IMR-90 (cell line): ENCODE data around the gene DCAF5. TPM values are rescaled to one million over a fixed set of nuclear protein-coding genes. Genes with fewer than 3 reads are reported as not detected.

ENCODE experiments used
- ATAC-seq: fragments of 200-7000 bp; cut with Tn5 transposase; 2 replicates; pipeline ENCODE4 v1.9.1; 2020; ENCODE audit warnings: low read depth, mild to moderate bottlenecking, moderate library complexity
- BruUV-seq: library from RNA; stranded (reverse); fragments of 400-500 nt; replicated peaks from 2 replicates; lab custom pipeline; 2021; lab: Mats Ljungman, UMichigan
- CTCF ChIA-PET: fragments of 300-600 bp; formaldehyde crosslinking; extraction: SDS; loops from one replicate; lab custom pipeline; 2021; ENCODE audit warnings: antibody characterized with exemption; lab: Yijun Ruan, JAX
- POLR2A ChIA-PET: fragments of 300-600 bp; sonication (Branson Sonifier 250); formaldehyde crosslinking; loops from one replicate; lab custom pipeline; 2022; ENCODE audit warnings: antibody characterized with exemption; ENCODE audit not compliant: unreplicated experiment; lab: Charles Lee
- DNase-seq: peaks from one replicate; pipeline ENCODE4 v3.0.0; 2013
- H2AFZ ChIP-seq: replicated peaks from 2 replicates; pipeline ENCODE3; 2013; ENCODE audit warnings: low read length, mild to moderate bottlenecking; ENCODE audit not compliant: poor library complexity
- H2AK5ac ChIP-seq: 2 replicates; pipeline ENCODE4 v1.6.1; 2013; ENCODE audit warnings: low read depth, low read length, inconsistent platforms
- H2AK9ac ChIP-seq: replicated peaks from 2 replicates; pipeline ENCODE3; 2013; ENCODE audit warnings: mild to moderate bottlenecking, low read depth, low read length, moderate library complexity; ENCODE audit not compliant: poor library complexity
- H2BK120ac ChIP-seq: 2 replicates; pipeline ENCODE4 v1.6.1; 2013; ENCODE audit warnings: low read depth, low read length, inconsistent platforms
- H2BK15ac ChIP-seq: 3 replicates; pipeline ENCODE4 v1.6.1; 2013; ENCODE audit warnings: low read depth, low read length, inconsistent platforms
- H2BK20ac ChIP-seq: 2 replicates; pipeline ENCODE4 v1.6.1; 2013; ENCODE audit warnings: low read depth, mild to moderate bottlenecking, inconsistent platforms, low read length, moderate library complexity
- H2BK5ac ChIP-seq: 2 replicates; pipeline ENCODE4 v1.6.1; 2013; ENCODE audit warnings: mild to moderate bottlenecking, low read depth, low read length, inconsistent platforms; ENCODE audit not compliant: poor library complexity, severe bottlenecking
- H3K14ac ChIP-seq: replicated peaks from 2 replicates; pipeline ENCODE4 v1.6.1; 2013; ENCODE audit warnings: low read depth, low read length, inconsistent platforms
- H3K18ac ChIP-seq: 2 replicates; pipeline ENCODE4 v1.6.1; 2013; ENCODE audit warnings: low read depth, low read length, control low read depth
- H3K23ac ChIP-seq: 2 replicates; pipeline ENCODE4 v1.6.1; 2013; ENCODE audit warnings: low read depth, low read length, inconsistent platforms
- H3K27ac ChIP-seq: 2 replicates; pipeline ENCODE4 v1.5.1; 2013; ENCODE audit warnings: mild to moderate bottlenecking, control low read depth, low read length; ENCODE audit not compliant: insufficient read depth
- H3K27me3 ChIP-seq: 2 replicates; pipeline ENCODE4 v1.6.1; 2013; ENCODE audit warnings: low read length; ENCODE audit not compliant: control insufficient read depth, insufficient read depth
- H3K36me3 ChIP-seq: 2 replicates; pipeline ENCODE4 v1.6.1; 2013; ENCODE audit warnings: low read length, mixed read lengths; ENCODE audit not compliant: control insufficient read depth, insufficient read depth
- H3K4ac ChIP-seq: 2 replicates; pipeline ENCODE4 v1.6.1; 2013; ENCODE audit warnings: low read depth, low read length, inconsistent platforms
- H3K4me1 ChIP-seq: 2 replicates; pipeline ENCODE4 v1.6.1; 2013; ENCODE audit warnings: low read length, mixed read lengths; ENCODE audit not compliant: control insufficient read depth, insufficient read depth
- H3K4me2 ChIP-seq: 2 replicates; pipeline ENCODE4 v1.6.1; 2013; ENCODE audit warnings: low read depth, mild to moderate bottlenecking, control low read depth, low read length, moderate library complexity
- H3K4me3 ChIP-seq: 2 replicates; pipeline ENCODE4 v1.5.1; 2013; ENCODE audit warnings: low read depth, mild to moderate bottlenecking, control low read depth, low read length, moderate library complexity; ENCODE audit not compliant: insufficient read depth
- H3K56ac ChIP-seq: 2 replicates; pipeline ENCODE4 v1.6.1; 2013; ENCODE audit warnings: low read length, inconsistent platforms; ENCODE audit not compliant: insufficient read depth; ENCODE audit errors: extremely low read depth
- H3K79me1 ChIP-seq, 2 experiments: 2 replicates each; pipeline ENCODE4 v1.6.1; 2013; ENCODE audit warnings: low read length in 2 of 2, inconsistent platforms in 1 of 2, low read depth in 1 of 2
- H3K9ac ChIP-seq: 2 replicates; pipeline ENCODE4 v1.6.1; 2013; ENCODE audit warnings: low read depth, low read length, control low read depth
- H3K9me1 ChIP-seq: 2 replicates; pipeline ENCODE4 v1.6.1; 2013; ENCODE audit warnings: low read length, inconsistent platforms; ENCODE audit not compliant: insufficient read depth
- H3K9me3 ChIP-seq: 2 replicates; pipeline ENCODE4 v1.6.1; 2013; ENCODE audit warnings: low read length; ENCODE audit not compliant: control insufficient read depth, insufficient read depth
- H4K20me1 ChIP-seq: 2 replicates; pipeline ENCODE4 v1.6.1; 2013; ENCODE audit warnings: low read length, inconsistent platforms; ENCODE audit not compliant: insufficient read depth
- H4K5ac ChIP-seq: 2 replicates; pipeline ENCODE4 v1.6.1; 2013; ENCODE audit warnings: mild to moderate bottlenecking, low read depth, low read length, control low read depth
- H4K8ac ChIP-seq, 2 experiments: 2 replicates each; pipeline ENCODE4 v1.6.1; 2013; ENCODE audit warnings: low read depth in 2 of 2, low read length in 2 of 2, control low read depth in 1 of 2, inconsistent platforms in 1 of 2
- H4K91ac ChIP-seq: 2 replicates; pipeline ENCODE4 v1.6.1; 2013; ENCODE audit warnings: low read depth, low read length, inconsistent platforms; ENCODE audit not compliant: insufficient read depth
- BHLHE40 ChIP-seq: fragments of 150-350 bp; IDR thresholded peaks from 2 replicates; pipeline ENCODE4 v1.6.1; 2016; ENCODE audit warnings: mild to moderate bottlenecking, low read depth, low read length
- CEBPB ChIP-seq: IDR thresholded peaks from 2 replicates; pipeline ENCODE4 v1.6.1; 2012; ENCODE audit warnings: low read depth, low read length, improper control_type of control experiment
- CTCF ChIP-seq: conservative IDR thresholded peaks from 2 replicates; pipeline ENCODE4 v1.5.1; 2012; ENCODE audit warnings: mild to moderate bottlenecking, low read depth, low read length, improper control_type of control experiment
- MAZ ChIP-seq: IDR thresholded peaks from 2 replicates; pipeline ENCODE4 v1.6.1; 2012; ENCODE audit warnings: low read depth, mild to moderate bottlenecking, low read length, improper control_type of control experiment, moderate library complexity, borderline replicate concordance
- MXI1 ChIP-seq: IDR thresholded peaks from 2 replicates; pipeline ENCODE4 v1.6.1; 2012; ENCODE audit warnings: low read depth, mild to moderate bottlenecking, low read length, moderate library complexity, borderline replicate concordance
- RAD21 ChIP-seq: IDR thresholded peaks from 2 replicates; pipeline ENCODE4 v1.6.1; 2012; ENCODE audit warnings: low read length, improper control_type of control experiment
- RCOR1 ChIP-seq: IDR thresholded peaks from 2 replicates; pipeline ENCODE4 v1.6.1; 2012; ENCODE audit warnings: mild to moderate bottlenecking, low read length, improper control_type of control experiment; ENCODE audit not compliant: insufficient replicate concordance
- RFX5 ChIP-seq: IDR thresholded peaks from 2 replicates; pipeline ENCODE4 v1.8.0; 2012; ENCODE audit warnings: low read depth, mild to moderate bottlenecking, low read length, moderate library complexity
- USF2 ChIP-seq: fragments of 150-350 bp; IDR thresholded peaks from 2 replicates; pipeline ENCODE4 v1.6.1; 2017; ENCODE audit warnings: mild to moderate bottlenecking, antibody characterized with exemption, low read length, low read depth
- WGBS, 2 experiments: methylation state at CpG; one replicate each; pipeline versions ENCODE4 v1.1.5 to v1.1.7; 2013; ENCODE audit warnings: missing lambda C conversion rate in 2 of 2; ENCODE audit not compliant: insufficient read length in 1 of 2; ENCODE audit errors: extremely low coverage in 2 of 2; 5-methylcytosine and 5-hydroxymethylcytosine counted together
- dilution Hi-C: fragments of 300-500 bp; cut with HindIII; formaldehyde crosslinking; loops from one replicate; pipeline ENCODE4 v1.14.3; 2018; ENCODE audit warnings: low sequenced_read_pairs; ENCODE audit not compliant: unreplicated experiment
- in situ Hi-C: fragments of 300-500 bp; cut with MboI; formaldehyde crosslinking; loops from 3 replicates; pipeline ENCODE4 v1.14.3; 2019; ENCODE audit warnings: low sequenced_read_pairs, inconsistent platforms, mixed read lengths
- intact Hi-C: fragments of 100-400 bp; cut with micrococcal nuclease; formaldehyde crosslinking; loops from 2 replicates; pipeline ENCODE4 v1.10.0; 2022
- polyA plus RNA-seq, 3 experiments: library from polyadenylated mRNA; depleted of rRNA; stranded (reverse); fragments of >200 nt; gene quantifications; 2 replicates each; pipeline ENCODE4 v1.2.3, GENCODE V29; 2012; ENCODE audit warnings: low replicate concordance in 1 of 3
- total RNA-seq: library from RNA; depleted of rRNA; stranded (reverse); fragments of >200 nt; gene quantifications from 2 replicates; pipeline ENCODE4 v1.2.3, GENCODE V29; 2012

Gene DCAF5
- total and polyA plus RNA-seq, 2 of the 4 experiments (the other 2 are of a cell fraction) = 17.6 to 30.4 TPM

DNA sequence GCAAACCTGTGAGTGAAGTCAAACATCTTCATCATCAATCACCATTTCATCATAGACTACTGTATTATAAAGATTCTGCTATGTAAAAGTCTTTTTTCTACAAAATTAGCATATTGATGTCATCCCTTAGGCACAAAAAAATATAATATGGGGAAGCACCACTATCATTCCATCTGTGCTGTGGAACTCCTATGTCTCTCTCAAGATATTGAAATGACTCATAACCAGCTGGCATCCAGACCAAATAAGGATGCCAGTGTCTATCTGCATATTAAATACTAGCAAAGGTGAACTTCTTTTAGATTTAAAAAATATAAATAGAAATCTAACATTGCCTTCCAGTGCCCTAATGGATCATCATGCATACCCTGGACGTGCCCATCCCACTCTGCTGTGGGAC is 17.9 kb upstream of the DCAF5 start:
- Histone ChIP-seq H3K4me3 (no peak overlapping the region), H2BK5ac (no peak overlapping the region), H3K4ac (no peak overlapping the region), H3K27ac (no peak overlapping the region), H3K9me3 (no peaks in the 10 kb centered on the region; the same call in 1 of the 2 replicates), H2AFZ (no peak overlapping the region), H3K9ac (no peak overlapping the region), H3K23ac (no peak overlapping the region), H2AK9ac (no peak overlapping the region), H3K79me1 (no peaks in the 10 kb centered on the region), H2AK5ac (no peak overlapping the region), H3K27me3 (peaks cover 6% of the 10 kb centered on the region), H3K56ac (no peak overlapping the region), H3K36me3 (no peaks in the 10 kb centered on the region), H2BK15ac (no peak overlapping the region), H3K4me2 (no peak overlapping the region), H2BK20ac (no peak overlapping the region), H3K4me1 (no peaks in the 10 kb centered on the region), H4K5ac (no peak overlapping the region), H3K14ac (no peak overlapping the region), H3K9me1 (no peaks in the 10 kb centered on the region), H2BK120ac (no peak overlapping the region), H4K8ac (no peak overlapping the region), H4K20me1 (no peaks in the 10 kb centered on the region), H3K18ac (no peak overlapping the region), H4K91ac (no peak overlapping the region)
- no TSS peak for BruUV-seq
- no peak for ATAC-seq
- TF ChIP-seq RCOR1 (no peak), MXI1 (no peak), BHLHE40 (no peak), CTCF (no peak), RAD21 (no peak), RFX5 (no peak), USF2 (no peak), MAZ (no peak), CEBPB (no peak)
- POLR2A ChIA-PET = no interaction called here
- WGBS, 2 experiments = no CpG with 5 or more reads among the region's 1 CpG
- CTCF ChIA-PET = no interaction called here
- DNase-seq = peak; percentile 17
- dilution Hi-C loops = no loop called here
- intact Hi-C loops = no loop called here
- in situ Hi-C loops = no loop called here
